ENCODE results near the gene TLCD3A. TPM values are rescaled to one million over a fixed set of nuclear protein-coding genes. Genes with fewer than 3 reads are reported as not detected.

Gene TLCD3A
- polyA plus RNA-seq, 1 of the 3 experiments (the other 2 are of a cell fraction) = 31.7 TPM

DNA sequence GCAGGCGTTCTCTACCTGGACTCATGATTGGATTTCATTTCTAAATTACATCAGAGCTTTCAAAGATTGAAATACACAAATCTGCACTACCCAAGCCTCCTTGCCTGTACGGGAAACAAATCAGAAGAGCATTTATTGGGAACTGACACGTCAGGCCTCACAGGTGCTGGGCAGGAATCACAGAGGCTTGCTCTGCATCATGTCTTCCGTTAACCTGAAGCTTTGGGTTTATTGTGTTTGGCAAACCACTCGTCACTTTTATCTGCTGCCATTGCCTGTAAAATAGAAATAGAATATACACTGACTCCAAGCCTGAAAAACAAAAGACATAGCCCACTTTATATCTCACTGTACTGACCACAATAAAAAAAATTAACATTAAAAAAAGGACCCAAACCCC, 27.6 kb downstream of the TLCD3A start:
- TF ChIP-seq NFIC (IDR thresholded peaks at IDR 0.05; ENCODE audit: borderline replicate concordance) (no peak), EP300 (IDR thresholded peaks at IDR 0.05; ENCODE audit: borderline replicate concordance in 1 of 2, low read depth in 1 of 2, low read length in 1 of 2) (no peak), TCF12 (IDR thresholded peaks at IDR 0.05) (no peak), RCOR1 (IDR thresholded peaks at IDR 0.05; ENCODE audit: low read length) (no peak), YY1 (IDR thresholded peaks at IDR 0.05; ENCODE audit: low read depth) (no peak), CHD2 (IDR thresholded peaks at IDR 0.05; ENCODE audit: low read length, partially characterized antibody) (no peak), FOXM1 (IDR thresholded peaks at IDR 0.05; ENCODE audit: low read depth) (no peak), FOXJ3 (CRISPR knock-in tag; IDR thresholded peaks at IDR 0.05) (no peak), FOSL2 (IDR thresholded peaks at IDR 0.05; ENCODE audit: borderline replicate concordance, low read depth) (no peak), RXRA (IDR thresholded peaks at IDR 0.05; ENCODE audit: borderline replicate concordance, low read depth) (no peak)
- TF ChIP-seq, protein P1, sequence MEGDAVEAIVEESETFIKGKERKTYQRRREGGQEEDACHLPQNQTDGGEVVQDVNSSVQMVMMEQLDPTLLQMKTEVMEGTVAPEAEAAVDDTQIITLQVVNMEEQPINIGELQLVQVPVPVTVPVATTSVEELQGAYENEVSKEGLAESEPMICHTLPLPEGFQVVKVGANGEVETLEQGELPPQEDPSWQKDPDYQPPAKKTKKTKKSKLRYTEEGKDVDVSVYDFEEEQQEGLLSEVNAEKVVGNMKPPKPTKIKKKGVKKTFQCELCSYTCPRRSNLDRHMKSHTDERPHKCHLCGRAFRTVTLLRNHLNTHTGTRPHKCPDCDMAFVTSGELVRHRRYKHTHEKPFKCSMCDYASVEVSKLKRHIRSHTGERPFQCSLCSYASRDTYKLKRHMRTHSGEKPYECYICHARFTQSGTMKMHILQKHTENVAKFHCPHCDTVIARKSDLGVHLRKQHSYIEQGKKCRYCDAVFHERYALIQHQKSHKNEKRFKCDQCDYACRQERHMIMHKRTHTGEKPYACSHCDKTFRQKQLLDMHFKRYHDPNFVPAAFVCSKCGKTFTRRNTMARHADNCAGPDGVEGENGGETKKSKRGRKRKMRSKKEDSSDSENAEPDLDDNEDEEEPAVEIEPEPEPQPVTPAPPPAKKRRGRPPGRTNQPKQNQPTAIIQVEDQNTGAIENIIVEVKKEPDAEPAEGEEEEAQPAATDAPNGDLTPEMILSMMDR (IDR thresholded peaks at IDR 0.05) = no peak
- TF ChIP-seq, protein P2, sequence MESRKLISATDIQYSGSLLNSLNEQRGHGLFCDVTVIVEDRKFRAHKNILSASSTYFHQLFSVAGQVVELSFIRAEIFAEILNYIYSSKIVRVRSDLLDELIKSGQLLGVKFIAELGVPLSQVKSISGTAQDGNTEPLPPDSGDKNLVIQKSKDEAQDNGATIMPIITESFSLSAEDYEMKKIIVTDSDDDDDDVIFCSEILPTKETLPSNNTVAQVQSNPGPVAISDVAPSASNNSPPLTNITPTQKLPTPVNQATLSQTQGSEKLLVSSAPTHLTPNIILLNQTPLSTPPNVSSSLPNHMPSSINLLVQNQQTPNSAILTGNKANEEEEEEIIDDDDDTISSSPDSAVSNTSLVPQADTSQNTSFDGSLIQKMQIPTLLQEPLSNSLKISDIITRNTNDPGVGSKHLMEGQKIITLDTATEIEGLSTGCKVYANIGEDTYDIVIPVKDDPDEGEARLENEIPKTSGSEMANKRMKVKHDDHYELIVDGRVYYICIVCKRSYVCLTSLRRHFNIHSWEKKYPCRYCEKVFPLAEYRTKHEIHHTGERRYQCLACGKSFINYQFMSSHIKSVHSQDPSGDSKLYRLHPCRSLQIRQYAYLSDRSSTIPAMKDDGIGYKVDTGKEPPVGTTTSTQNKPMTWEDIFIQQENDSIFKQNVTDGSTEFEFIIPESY (IDR thresholded peaks at IDR 0.05; ENCODE audit: borderline replicate concordance, low read depth) = no peak
- TF ChIP-seq, protein P3, sequence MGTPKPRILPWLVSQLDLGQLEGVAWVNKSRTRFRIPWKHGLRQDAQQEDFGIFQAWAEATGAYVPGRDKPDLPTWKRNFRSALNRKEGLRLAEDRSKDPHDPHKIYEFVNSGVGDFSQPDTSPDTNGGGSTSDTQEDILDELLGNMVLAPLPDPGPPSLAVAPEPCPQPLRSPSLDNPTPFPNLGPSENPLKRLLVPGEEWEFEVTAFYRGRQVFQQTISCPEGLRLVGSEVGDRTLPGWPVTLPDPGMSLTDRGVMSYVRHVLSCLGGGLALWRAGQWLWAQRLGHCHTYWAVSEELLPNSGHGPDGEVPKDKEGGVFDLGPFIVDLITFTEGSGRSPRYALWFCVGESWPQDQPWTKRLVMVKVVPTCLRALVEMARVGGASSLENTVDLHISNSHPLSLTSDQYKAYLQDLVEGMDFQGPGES (IDR thresholded peaks at IDR 0.05; ENCODE audit: low read depth, low read length) = no peak
- TF ChIP-seq, protein P4, sequence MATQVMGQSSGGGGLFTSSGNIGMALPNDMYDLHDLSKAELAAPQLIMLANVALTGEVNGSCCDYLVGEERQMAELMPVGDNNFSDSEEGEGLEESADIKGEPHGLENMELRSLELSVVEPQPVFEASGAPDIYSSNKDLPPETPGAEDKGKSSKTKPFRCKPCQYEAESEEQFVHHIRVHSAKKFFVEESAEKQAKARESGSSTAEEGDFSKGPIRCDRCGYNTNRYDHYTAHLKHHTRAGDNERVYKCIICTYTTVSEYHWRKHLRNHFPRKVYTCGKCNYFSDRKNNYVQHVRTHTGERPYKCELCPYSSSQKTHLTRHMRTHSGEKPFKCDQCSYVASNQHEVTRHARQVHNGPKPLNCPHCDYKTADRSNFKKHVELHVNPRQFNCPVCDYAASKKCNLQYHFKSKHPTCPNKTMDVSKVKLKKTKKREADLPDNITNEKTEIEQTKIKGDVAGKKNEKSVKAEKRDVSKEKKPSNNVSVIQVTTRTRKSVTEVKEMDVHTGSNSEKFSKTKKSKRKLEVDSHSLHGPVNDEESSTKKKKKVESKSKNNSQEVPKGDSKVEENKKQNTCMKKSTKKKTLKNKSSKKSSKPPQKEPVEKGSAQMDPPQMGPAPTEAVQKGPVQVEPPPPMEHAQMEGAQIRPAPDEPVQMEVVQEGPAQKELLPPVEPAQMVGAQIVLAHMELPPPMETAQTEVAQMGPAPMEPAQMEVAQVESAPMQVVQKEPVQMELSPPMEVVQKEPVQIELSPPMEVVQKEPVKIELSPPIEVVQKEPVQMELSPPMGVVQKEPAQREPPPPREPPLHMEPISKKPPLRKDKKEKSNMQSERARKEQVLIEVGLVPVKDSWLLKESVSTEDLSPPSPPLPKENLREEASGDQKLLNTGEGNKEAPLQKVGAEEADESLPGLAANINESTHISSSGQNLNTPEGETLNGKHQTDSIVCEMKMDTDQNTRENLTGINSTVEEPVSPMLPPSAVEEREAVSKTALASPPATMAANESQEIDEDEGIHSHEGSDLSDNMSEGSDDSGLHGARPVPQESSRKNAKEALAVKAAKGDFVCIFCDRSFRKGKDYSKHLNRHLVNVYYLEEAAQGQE (IDR thresholded peaks at IDR 0.05; ENCODE audit: low read depth, low read length) = no peak
- TF ChIP-seq, protein P5, sequence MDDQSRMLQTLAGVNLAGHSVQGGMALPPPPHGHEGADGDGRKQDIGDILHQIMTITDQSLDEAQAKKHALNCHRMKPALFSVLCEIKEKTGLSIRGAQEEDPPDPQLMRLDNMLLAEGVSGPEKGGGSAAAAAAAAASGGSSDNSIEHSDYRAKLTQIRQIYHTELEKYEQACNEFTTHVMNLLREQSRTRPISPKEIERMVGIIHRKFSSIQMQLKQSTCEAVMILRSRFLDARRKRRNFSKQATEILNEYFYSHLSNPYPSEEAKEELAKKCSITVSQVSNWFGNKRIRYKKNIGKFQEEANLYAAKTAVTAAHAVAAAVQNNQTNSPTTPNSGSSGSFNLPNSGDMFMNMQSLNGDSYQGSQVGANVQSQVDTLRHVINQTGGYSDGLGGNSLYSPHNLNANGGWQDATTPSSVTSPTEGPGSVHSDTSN (IDR thresholded peaks at IDR 0.05) = no peak
- TF ChIP-seq, protein P6, sequence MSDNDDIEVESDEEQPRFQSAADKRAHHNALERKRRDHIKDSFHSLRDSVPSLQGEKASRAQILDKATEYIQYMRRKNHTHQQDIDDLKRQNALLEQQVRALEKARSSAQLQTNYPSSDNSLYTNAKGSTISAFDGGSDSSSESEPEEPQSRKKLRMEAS (IDR thresholded peaks at IDR 0.05; ENCODE audit: low read depth) = no peak
- Histone ChIP-seq H3K4me1 (ENCODE audit: control insufficient read depth in 1 of 2, insufficient read depth in 2 of 2, low read depth in 1 of 2, low read length in 1 of 2) (no peaks in the 10 kb centered on the region), H3K27me3 (ENCODE audit: insufficient read depth) (no peaks in the 10 kb centered on the region), H4K20me1 (ENCODE audit: insufficient read depth) (no peaks in the 10 kb centered on the region), H3K79me2 (ENCODE audit: insufficient read depth) (no peaks in the 10 kb centered on the region), H3K9ac (no peak overlapping the region), H3K9me2 (no peaks in the 10 kb centered on the region), H2AFZ (ENCODE audit: low read depth) (no peak overlapping the region), H3F3A (replicated peaks; ENCODE audit: insufficient read depth) (peaks cover 14% of the 10 kb centered on the region), H3K27ac (ENCODE audit: low read depth in 2 of 2, low read length in 1 of 2) (no peak overlapping the region), H3K4me3 (ENCODE audit: low read depth in 2 of 2, low read length in 1 of 2) (no peak overlapping the region), H3K9me3 (no peaks in the 10 kb centered on the region), H3K4me2 (no peak overlapping the region), H3K36me3 (replicated peaks in 1 of 2; ENCODE audit: control insufficient read depth in 1 of 2, insufficient read depth in 2 of 2, low read length in 1 of 2) (peaks cover 54 to 60% of the 10 kb centered on the region in 2 experiments)
- 88% methylated on average over 5 of the region's 5 CpGs for WGBS (ENCODE audit: low lambda C conversion rate)
- DNase-seq = no peak
- CTCF ChIA-PET = no interaction called here
- POLR2A ChIA-PET = no interaction called here
